HG03342 (cell line): ENCODE data around the gene CUL5.
A peak's percentile ranks its signal among the peaks of the same experiment; 100 is the strongest.
"Not testable (repeated sequence)": the region's sequence is repeated elsewhere in the genome, so short reads cannot be mapped to it uniquely, and the experiment has no call there.

ENCODE experiments used
- ATAC-seq: cut with Tn5 transposase; IDR thresholded peaks from one replicate; pipeline ENCODE4 v1.9.1; 2021; ENCODE audit warnings: mild to moderate bottlenecking, moderate library complexity; ENCODE audit not compliant: unreplicated experiment

Gene CUL5

GRCh38 chr11:108111126-108111525 lies 102.4 kb downstream of the CUL5 start:
- ATAC-seq, result no peak

- no peak for ATAC-seq
Measured at GRCh38 chr11:108112057-108112456, 103.4 kb downstream of the CUL5 start.

GRCh38 chr11:108115500-108116140 lies 106.9 kb downstream of the CUL5 start:
- no peak for ATAC-seq

GRCh38 chr11:108117746-108118371 lies 109.2 kb downstream of the CUL5 start:
- no peak for ATAC-seq

GRCh38 chr11:108120936-108121273 lies 112.2 kb downstream of the CUL5 start:
- not testable (repeated sequence) for ATAC-seq

GRCh38 chr11:108121274-108122155 lies 112.8 kb downstream of the CUL5 start, which contains the start of gene ACAT1:
TSS of gene ACAT1 (plus strand) at chr11:108121567. CDS start at chr11:108121607, 40 bp downstream.
- ATAC-seq, result peak; percentile 98

- no peak for ATAC-seq
Measured at GRCh38 chr11:108122166-108122628, 113.5 kb downstream of the CUL5 start.

- ATAC-seq, result no peak
Measured at GRCh38 chr11:108125096-108125495, 116.4 kb downstream of the CUL5 start.

GRCh38 chr11:108128772-108129171 lies 120.1 kb downstream of the CUL5 start:
- ATAC-seq, result no peak

- ATAC-seq, result no peak
Measured at GRCh38 chr11:108131993-108132392, 123.3 kb downstream of the CUL5 start.

GRCh38 chr11:108132993-108133538 lies 124.4 kb downstream of the CUL5 start:
- ATAC-seq, result not testable (repeated sequence)

GRCh38 chr11:108135845-108136544 lies 127.3 kb downstream of the CUL5 start:
- ATAC-seq, result no peak

GRCh38 chr11:108137212-108137611 lies 128.5 kb downstream of the CUL5 start:
- ATAC-seq, result no peak

GRCh38 chr11:108142304-108142703 lies 133.6 kb downstream of the CUL5 start:
- ATAC-seq, result no peak

- ATAC-seq, result no peak
Measured at GRCh38 chr11:108144615-108145014, 135.9 kb downstream of the CUL5 start.

- ATAC-seq, result no peak
Measured at GRCh38 chr11:108147150-108147549, 138.5 kb downstream of the CUL5 start.

- ATAC-seq, result no peak
Measured at GRCh38 chr11:108148556-108148955, 139.9 kb downstream of the CUL5 start.

GRCh38 chr11:108154591-108154990 lies 145.9 kb downstream of the CUL5 start:
- ATAC-seq, result no peak
